IPS-18c (cell line): ENCODE data around the gene ALG14.

Experiments
- H3K4me3 ChIP-seq: 2 replicates; pipeline ENCODE4 v1.7.0; 2013; ENCODE audit warnings: low read depth, mild to moderate bottlenecking, low read length, moderate library complexity; ENCODE audit not compliant: insufficient read depth
- H3K9me3 ChIP-seq: one replicate; pipeline ENCODE4 v1.6.1; 2013; ENCODE audit warnings: mild to moderate bottlenecking, low read length, moderate library complexity; ENCODE audit not compliant: control insufficient read depth, insufficient read depth

ALG14 gene

DNA sequence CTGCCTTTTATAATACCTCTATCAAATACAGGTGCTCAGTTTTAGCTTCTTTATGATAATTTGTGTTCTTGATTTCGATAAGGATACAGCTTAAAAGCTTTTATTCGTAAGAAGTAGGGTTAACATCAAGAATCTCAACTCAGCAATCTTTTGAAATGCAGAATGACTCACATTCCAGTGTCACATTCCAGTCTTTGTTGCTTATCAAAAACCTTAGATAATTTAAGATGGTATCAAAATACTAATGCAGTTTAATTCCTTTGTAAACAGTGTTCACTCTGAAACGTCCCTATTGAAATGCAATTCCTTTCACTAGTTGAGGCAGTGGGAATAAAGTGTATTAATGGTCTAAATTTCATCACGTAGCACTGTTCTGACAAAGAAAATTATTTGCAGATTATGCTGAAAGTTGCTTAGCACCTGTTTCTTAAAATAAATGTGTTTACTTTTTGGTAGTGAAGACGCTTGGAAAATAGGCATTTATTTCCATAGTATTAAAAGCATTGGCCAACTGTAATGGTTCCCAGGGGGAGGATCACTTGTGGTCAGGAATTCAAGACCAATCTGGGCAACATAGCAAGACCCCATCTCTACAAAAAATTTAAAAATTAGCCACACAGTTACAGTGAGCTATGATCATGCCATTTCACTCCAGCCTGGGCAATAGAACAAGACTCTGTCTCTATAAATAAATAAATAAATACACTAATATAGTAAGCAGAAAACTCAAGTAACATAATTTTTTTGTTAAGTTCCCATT is 135.7 kb downstream of the ALG14 start:
- no peak overlapping the region for H3K4me3 ChIP-seq
- H3K9me3 ChIP-seq = no peaks in the 10 kb centered on the region

DNA sequence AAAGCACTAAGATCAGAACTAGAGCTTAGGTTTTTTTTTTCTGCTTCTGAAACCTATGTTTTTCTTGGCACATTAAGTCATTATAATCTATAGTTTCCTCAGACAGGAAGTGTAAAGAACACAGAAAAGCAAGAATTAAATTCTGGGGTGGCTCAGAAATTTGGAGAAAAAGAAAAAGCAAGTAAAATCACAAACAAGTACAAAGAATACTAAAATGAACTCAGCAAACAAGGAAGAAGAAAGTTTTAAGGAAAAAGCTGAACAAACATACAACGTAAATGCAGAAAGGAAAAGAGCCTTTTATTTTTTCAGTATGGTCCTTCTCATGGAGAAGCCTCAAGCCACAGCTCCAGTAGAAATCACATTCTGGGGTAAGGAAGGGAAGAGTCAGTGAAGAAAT is 137.3 kb downstream of the ALG14 start:
- no peak overlapping the region for H3K4me3 ChIP-seq
- H3K9me3 ChIP-seq = no peaks in the 10 kb centered on the region

DNA sequence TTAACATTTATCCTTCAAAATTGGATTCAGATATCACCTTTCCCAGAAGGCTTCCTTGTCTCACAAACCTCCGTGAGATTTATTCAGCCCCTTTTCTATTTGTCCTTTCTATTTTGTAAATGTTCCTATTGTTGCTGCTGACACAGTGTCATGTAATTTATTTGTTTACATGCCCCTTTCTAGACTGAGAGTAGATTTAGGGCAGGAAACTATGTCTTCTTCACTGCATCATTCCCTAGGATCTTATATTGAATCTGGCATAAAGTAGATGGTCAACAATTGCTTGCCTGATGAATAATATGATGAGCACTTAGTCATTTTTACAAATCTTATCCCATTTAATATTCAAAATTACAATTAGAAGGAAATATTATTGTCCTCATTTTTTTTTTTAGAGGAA is 137.7 kb downstream of the ALG14 start:
- H3K9me3 ChIP-seq = no peaks in the 10 kb centered on the region
- no peak overlapping the region for H3K4me3 ChIP-seq

DNA sequence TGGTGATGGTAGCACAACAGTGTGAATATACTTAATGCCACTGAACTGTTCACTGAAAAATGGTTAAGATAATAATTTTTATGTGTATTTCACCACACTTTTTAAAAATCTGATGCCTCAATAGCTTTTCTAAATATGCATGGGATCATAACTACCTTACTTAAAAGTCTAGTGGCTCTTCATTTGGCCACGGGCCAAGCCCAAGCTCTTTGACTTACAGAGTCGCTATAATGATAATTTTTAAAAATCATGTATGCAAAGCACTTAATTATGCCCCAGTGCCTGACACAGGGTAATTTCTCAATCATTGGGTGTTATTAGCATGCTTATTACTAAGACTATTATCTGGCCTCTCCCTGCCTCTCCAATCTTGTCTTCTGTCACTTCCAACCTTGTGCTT is 138.2 kb downstream of the ALG14 start:
- Histone ChIP-seq H3K9me3 (no peaks in the 10 kb centered on the region), H3K4me3 (no peak overlapping the region)

DNA sequence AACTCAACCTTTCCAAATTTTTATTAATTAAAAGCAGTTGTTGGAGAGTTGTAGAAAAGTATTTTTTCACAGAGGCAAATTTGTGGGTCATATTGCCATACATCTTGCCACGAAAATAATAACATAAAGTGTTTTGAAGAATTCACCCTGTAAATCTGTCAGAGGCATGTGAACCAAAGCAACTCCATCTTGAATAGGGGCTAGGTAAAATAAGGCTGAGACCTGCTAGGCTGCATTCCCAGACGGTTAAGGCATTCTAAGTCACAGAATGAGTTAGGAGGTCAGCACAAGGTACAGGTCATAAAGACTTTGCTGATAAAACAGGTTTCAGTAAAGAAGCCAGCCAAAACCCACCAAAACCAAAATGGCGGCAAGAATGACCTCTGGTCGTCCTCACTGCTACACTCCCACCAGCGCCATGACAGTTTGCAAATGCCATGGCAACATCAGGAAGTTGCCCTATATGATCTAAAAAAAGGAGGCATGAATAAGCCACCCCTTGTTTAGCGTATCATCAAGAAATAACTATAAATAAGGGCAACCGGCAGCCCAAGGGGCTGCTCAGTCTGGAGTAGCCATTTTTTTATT is 141.4 kb downstream of the ALG14 start:
- H3K4me3 ChIP-seq = no peak overlapping the region
- H3K9me3 ChIP-seq = no peaks in the 10 kb centered on the region

DNA sequence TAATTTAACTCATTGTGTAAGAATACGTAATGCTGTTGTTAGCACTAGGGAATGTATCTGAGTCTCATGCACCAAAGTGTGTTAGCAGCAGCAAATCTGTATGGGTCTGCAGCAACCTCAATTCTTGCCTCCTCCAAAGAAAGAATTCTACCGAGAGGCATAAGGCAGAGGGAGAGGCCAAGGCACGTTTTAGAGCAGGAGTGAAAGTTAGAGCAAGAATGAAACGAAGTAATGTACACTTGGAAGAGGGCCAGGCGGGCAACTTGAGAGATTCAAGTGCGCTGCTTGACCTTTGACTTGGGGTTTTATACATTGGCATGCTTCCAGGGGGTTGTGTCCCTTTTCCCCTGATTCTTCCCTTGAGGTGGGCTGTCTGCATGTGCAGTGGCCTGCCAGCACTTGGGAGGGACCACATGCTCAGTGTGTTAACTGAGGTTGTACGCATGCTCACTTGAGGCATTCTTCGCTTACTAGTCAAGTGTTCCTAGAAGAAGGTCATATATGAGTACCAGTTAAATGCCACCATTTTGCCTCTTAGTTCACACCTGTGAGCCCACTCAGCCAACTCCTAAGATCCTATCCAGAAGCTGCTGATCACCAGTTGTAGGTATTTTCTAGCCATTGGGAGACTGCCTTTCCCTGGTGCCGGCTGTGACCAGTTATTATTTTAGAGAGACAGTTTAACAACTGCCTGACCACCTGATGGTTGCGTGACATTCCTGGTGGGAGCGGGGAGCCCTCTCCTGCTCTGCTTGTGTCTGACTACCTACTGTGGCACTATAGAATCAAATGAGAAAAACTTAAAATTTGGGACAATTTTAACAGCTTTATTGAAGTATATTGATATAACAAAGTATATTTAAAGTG is 143.2 kb downstream of the ALG14 start:
- H3K4me3 ChIP-seq = no peak overlapping the region
- H3K9me3 ChIP-seq = no peaks in the 10 kb centered on the region

DNA sequence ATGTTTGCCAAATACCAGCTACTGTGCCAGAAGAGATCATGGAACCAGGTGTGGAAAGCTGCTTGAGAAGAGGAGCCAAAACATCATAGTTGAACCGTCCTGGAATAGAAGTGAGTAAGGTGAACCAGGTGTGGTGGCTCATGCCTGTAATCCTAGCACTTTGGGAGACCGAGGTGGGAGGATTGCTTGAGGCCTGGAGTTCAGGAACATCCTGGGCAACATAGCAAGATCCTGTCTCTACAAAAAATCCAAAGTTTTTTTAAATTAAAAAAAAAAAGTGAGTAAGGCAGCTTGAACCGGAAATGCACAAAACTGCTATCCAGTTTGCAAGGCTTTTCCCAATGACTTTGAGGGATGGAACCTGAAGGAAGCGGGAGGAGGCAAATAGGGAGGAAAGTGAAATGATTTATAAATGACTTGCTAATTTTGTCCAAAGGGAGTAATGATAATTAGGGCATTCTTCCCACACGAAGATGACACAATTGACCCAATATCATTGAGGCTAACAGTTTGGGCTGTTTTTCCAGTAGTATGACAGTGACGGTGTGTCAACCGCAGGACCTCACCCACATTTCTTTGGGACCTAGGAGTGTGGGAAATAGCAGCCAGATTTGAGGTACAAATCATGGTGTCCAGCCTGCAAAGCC is 144.3 kb downstream of the ALG14 start:
- peak overlapping the region; percentile 90 for H3K4me3 ChIP-seq
- H3K9me3 ChIP-seq = no peaks in the 10 kb centered on the region

DNA sequence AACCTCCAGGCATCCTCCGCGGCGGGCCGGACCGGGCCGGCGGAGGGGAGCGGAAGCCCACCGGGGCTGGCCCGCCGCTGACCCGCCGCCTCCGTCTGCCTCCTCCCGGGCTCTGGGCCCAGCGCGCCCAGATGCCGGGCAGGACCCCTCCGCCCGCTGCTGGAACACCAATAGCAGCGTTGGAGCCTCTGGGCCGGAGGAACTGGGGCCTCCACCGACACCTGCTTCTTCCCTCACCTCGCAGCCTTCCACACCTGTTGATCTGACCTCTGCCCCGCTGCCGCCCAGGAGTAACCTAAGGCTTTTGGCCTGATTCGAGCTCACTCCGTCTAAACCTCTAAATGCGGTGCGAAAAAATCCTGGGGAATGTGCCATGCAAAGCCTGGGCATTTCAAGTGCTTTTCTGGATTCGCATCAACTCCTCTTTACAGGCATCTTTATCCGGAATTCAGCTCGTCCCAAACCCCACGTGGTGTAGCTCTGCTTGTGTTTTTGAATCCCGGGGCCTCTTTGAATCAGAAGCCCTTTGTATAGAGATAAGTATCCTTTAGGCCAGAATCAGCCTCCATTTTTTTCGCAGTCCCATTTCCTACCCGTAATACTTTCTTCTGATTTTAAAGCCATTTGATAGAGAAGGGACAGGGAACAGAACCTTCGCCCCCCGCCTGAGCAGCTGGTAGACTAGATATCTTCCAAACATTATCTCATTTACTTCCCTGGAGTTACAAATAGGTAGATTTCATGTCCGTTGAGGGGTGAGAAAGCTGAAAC is 145.2 kb downstream of the ALG14 start:
- peak overlapping the region; percentile 90 for H3K4me3 ChIP-seq

DNA sequence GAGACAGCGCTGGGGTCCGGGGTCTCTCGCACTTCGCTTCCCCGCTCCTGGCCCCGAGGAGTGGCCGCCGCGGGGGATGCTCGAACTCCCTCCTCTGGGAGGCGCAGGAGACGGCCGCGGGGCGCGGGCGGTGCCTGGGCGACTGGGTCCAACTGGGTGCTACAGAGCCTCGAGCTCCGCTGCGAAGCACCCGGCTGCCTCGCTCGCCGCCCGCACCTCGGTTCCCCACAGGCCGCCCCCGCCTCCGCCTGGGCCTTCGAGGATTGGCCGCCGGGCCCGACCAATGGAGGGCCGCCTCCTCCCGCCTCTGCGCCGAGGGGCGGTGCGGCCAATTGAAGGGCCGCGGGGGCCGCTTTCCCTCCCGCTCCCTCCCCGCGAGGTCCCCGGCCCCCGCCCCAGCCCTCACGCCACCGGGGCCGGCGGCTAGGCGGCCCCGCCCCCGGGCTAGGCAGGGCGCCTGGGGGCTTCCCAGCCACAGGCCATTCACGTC is 145.8 kb downstream of the ALG14 start, which contains the start of gene CNN3:
CNN3 (minus strand) TSS at position 196 of the 490 bp plus-strand sequence. CDS start 216 bp downstream, outside the sequence.
- Histone ChIP-seq H3K4me3 (peak within 1 kb of the TSS; percentile 90), H3K9me3 (no peaks in the 10 kb centered on the region)

More for the DNA sequence above, 145.2 kb downstream of the ALG14 start:
- H3K9me3 ChIP-seq = no peaks in the 10 kb centered on the region

DNA sequence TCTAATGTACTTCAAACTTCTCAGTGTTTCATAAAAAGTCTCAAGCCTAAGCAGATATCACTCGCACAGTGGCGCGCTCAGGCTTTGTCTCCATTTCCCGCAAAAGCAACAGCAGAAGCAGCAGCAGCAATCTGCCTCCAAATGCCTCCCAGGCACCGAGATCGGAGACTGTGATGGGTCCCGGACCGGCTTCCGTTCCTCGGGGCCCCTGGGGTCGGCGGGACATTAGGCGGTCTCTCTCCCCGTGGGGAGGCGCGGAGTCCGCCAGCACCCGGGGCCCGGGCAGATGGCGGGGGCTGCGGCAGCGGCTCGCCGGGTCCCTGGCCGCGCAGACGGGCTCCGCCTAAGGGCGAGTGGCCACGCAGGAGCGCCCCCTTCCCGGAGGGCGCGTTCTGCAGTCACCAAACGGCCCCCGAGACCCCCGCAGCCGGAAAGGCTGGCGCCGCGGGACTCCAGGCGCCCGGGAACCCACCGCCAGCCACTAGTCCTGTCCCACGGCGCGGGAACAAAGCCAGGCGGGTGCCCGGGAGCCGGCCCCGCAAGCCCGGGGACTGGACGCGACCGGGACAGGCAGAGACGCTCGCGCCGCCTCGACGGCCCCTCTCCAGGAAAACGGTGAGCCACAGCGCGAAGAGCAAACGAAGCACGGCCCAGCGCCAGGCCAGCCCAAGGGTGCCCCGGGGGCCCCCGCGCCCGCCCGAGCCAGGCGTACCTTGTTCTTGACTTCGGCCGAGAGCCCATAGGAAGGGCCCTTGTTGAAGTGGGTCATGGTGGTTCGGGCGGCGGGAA is 146.4 kb downstream of the ALG14 start:
- H3K9me3 ChIP-seq = no peaks in the 10 kb centered on the region

DNA sequence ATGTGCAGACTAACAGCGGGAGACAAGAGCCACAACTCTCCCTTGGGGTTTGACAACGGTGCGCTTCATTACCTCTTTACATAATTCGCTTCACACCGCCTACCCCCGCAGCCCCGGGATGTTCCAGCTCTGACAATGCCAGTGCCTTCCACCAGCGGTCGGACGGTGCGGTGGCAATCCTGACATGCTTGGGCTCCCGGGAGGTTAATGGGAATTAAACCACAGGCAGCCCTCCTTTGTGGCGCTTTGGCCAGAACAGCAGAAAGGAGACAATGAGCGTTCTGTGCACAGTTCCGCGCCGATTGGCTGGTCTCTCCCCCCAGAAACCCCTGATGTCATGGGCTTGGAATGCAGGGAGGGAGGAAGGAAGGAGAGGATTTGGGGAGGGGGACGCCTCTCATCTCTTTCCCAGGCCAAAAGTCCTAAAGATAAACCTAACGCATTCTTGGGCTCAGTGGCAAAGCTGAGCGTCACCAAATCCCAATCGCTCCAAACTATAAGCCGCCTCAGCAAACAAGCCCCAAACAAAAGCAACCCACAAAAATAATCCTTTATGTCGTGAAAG is 147.1 kb downstream of the ALG14 start:
- Histone ChIP-seq H3K9me3 (no peaks in the 10 kb centered on the region), H3K4me3 (peak overlapping the region; percentile 90)

More for the DNA sequence above, 146.4 kb downstream of the ALG14 start:
- H3K4me3 ChIP-seq = peak overlapping the region; percentile 90

DNA sequence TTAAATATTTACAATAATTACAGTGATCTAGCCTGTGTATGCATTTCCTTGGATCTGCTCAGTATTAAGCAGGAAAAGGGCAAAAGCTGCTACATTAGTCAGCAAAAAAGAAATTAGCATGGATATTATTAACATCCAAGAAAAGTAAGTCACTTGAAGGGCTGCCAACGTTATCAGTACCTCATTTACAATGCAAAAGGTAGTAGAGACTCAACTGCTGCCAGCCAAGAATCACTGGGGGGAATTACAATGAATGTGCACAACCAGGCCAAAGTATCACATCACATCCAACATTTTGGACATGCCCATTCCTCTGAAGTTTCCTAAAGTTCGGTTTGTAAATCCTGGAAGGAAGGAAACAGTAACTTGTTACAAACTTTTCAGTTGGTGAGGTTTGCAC is 147.7 kb downstream of the ALG14 start:
- no peaks in the 10 kb centered on the region for H3K9me3 ChIP-seq
- peak overlapping the region; percentile 90 for H3K4me3 ChIP-seq
